OCI-LY7 (cell line): ENCODE data around the gene PRCP. TPM values are rescaled to one million over a fixed set of nuclear protein-coding genes. Genes with fewer than 3 reads are reported as not detected.

Experiments
- BruUV-seq: library from RNA; stranded (reverse); fragments of 400-500 nt; replicated peaks from 2 replicates; lab custom pipeline; 2021; lab: Mats Ljungman, UMichigan
- CTCF ChIA-PET: fragments of 300-600 bp; sonication (Branson Sonifier 250); formaldehyde crosslinking; loops from one replicate; lab custom pipeline; 2022; ENCODE audit warnings: antibody characterized with exemption; ENCODE audit not compliant: unreplicated experiment; lab: Charles Lee
- POLR2A ChIA-PET: fragments of 300-600 bp; sonication (Branson Sonifier 250); formaldehyde crosslinking; loops from one replicate; lab custom pipeline; 2022; ENCODE audit warnings: antibody characterized with exemption; lab: Charles Lee
- DNase-seq: peaks from one replicate; pipeline ENCODE4 v3.0.0-alpha.2; 2015; ENCODE audit warnings: low spot score
- H2AFZ ChIP-seq: fragments of 200-600 bp; sonication (generic), shearing (Covaris generic); 2 replicates; pipeline ENCODE4 v1.6.1; 2014; ENCODE audit warnings: mild to moderate bottlenecking, antibody characterized with exemption, low read length, moderate library complexity
- H3K27ac ChIP-seq: fragments of 200-600 bp; sonication (generic); 2 replicates; pipeline ENCODE4 v1.5.1; 2014; ENCODE audit warnings: mixed run types, low read depth, mild to moderate bottlenecking, moderate library complexity, low read length, inconsistent platforms; ENCODE audit not compliant: poor library complexity, severe bottlenecking
- H3K36me3 ChIP-seq: fragments of 200-600 bp; sonication (generic); 2 replicates; pipeline ENCODE4 v1.6.1; 2014; ENCODE audit warnings: mild to moderate bottlenecking, antibody characterized with exemption, low read length, moderate library complexity, mixed read lengths; ENCODE audit not compliant: insufficient read depth
- H3K4me1 ChIP-seq: fragments of 200-600 bp; sonication (generic); 2 replicates; pipeline ENCODE4 v1.5.1; 2014; ENCODE audit warnings: mild to moderate bottlenecking, low read length; ENCODE audit not compliant: insufficient read depth, poor library complexity, severe bottlenecking
- H3K4me2 ChIP-seq: fragments of 200-600 bp; sonication (generic); 2 replicates; pipeline ENCODE4 v1.6.1; 2014; ENCODE audit warnings: mild to moderate bottlenecking, low read length
- H3K4me3 ChIP-seq: fragments of 200-600 bp; sonication (generic); 2 replicates; pipeline ENCODE4 v1.5.1; 2014; ENCODE audit warnings: mild to moderate bottlenecking, low read depth, low read length; ENCODE audit not compliant: poor library complexity, severe bottlenecking
- H3K79me2 ChIP-seq: fragments of 200-600 bp; sonication (generic); 2 replicates; pipeline ENCODE4 v1.6.1; 2016; ENCODE audit warnings: low read depth, mild to moderate bottlenecking, low read length, moderate library complexity, mixed read lengths; ENCODE audit not compliant: insufficient read depth
- H3K9me2 ChIP-seq: fragments of 200-600 bp; sonication (generic); 2 replicates; pipeline ENCODE4 v1.6.1; 2016; ENCODE audit warnings: mild to moderate bottlenecking, low read length, mixed read lengths; ENCODE audit not compliant: insufficient read depth
- H3K9me3 ChIP-seq: fragments of 200-600 bp; sonication (generic); 2 replicates; pipeline ENCODE4 v1.6.1; 2014; ENCODE audit warnings: mild to moderate bottlenecking, mixed run types, low read length, mixed read lengths
- H4K20me1 ChIP-seq: fragments of 200-600 bp; sonication (generic); 2 replicates; pipeline ENCODE4 v1.6.1; 2014; ENCODE audit warnings: mild to moderate bottlenecking, antibody characterized with exemption, low read length, moderate library complexity, mixed read lengths; ENCODE audit not compliant: insufficient read depth
- EZH2phosphoT487 ChIP-seq: fragments of 200-600 bp; sonication (generic); IDR thresholded peaks from 2 replicates; pipeline ENCODE4 v1.6.1; 2018; ENCODE audit warnings: low read depth, borderline replicate concordance, mild to moderate bottlenecking, mixed run types, antibody characterized with exemption, low read length, moderate library complexity, mixed read lengths
- intact Hi-C: fragments of 100-400 bp; cut with micrococcal nuclease; formaldehyde crosslinking; loops from one replicate; pipeline ENCODE4 v1.10.0; 2022; ENCODE audit not compliant: unreplicated experiment
- total RNA-seq, 2 experiments: library from RNA; depleted of rRNA in 1 of 2; stranded (reverse); fragments of >200 nt in 1 of 2; shearing (Covaris generic) in 1 of 2; gene quantifications; 2 replicates each; pipeline ENCODE4 v1.2.3, GENCODE V29; 2014 to 2022
- TF ChIP-seq, protein P1 (sequence below): fragments of 200-600 bp; sonication (generic); conservative IDR thresholded peaks from 2 replicates; pipeline ENCODE4 v1.5.1; 2014; ENCODE audit warnings: mild to moderate bottlenecking, antibody characterized with exemption, low read length, moderate library complexity, mixed read lengths

PRCP gene
- total RNA-seq, 2 experiments from 2014 or later: 6.5 to 18.3 TPM

DNA sequence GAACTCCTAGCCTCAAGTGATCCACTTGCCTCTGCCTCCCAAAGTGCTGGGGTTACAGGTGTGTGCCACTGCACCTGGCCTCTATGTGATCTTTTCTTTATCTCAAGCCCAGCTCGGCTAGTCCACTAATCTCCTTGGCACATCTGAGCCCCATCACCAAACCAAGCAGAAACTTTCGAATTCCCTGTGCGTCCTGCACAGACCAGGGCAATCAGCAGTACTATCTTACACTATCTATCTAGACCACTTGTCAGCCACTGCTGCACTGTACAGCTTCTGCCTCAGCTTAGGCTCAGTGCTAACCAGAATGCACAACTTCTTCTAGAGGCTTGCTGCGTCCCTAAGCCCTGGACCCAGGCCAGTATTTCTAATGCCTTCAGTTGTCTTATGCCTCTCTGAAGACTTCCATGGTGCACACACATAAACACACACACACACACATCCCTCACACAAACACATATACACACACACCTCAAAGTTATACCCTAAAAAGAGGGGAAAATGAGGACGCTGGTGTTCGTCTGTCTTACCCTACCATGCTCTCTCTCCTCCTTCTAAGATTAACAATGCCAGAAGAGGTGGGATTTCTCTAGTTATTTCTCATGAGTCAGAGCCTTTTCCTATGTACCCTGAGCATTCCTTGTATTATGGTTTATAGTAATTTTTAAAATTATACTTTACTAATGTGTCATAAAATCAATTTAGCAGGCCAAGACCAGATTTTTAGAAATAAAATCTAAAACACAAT lies 107.2 kb downstream of the PRCP start:
- CTCF ChIA-PET: no interaction called here
- Histone ChIP-seq H3K4me3 (no peak overlapping the region), H3K9me2 (no peaks in the 10 kb centered on the region), H3K9me3 (no peaks in the 10 kb centered on the region), H3K4me2 (no peak overlapping the region), H3K27ac (no peak overlapping the region), H3K4me1 (no peaks in the 10 kb centered on the region), H4K20me1 (no peaks in the 10 kb centered on the region), H2AFZ (no peak overlapping the region), H3K36me3 (no peaks in the 10 kb centered on the region), H3K79me2 (no peaks in the 10 kb centered on the region)
- TF ChIP-seq, protein P1, sequence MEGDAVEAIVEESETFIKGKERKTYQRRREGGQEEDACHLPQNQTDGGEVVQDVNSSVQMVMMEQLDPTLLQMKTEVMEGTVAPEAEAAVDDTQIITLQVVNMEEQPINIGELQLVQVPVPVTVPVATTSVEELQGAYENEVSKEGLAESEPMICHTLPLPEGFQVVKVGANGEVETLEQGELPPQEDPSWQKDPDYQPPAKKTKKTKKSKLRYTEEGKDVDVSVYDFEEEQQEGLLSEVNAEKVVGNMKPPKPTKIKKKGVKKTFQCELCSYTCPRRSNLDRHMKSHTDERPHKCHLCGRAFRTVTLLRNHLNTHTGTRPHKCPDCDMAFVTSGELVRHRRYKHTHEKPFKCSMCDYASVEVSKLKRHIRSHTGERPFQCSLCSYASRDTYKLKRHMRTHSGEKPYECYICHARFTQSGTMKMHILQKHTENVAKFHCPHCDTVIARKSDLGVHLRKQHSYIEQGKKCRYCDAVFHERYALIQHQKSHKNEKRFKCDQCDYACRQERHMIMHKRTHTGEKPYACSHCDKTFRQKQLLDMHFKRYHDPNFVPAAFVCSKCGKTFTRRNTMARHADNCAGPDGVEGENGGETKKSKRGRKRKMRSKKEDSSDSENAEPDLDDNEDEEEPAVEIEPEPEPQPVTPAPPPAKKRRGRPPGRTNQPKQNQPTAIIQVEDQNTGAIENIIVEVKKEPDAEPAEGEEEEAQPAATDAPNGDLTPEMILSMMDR: no peak
- TF ChIP-seq EZH2phosphoT487: no peak
- BruUV-seq: no TSS peak
- intact Hi-C loops: no loop called here
- POLR2A ChIA-PET: interaction anchor here (0.7 kb wide), 2 partner anchors 273 to 669 kb away, joined by 3 read pairs; no protein-coding TSS in a partner anchor
- DNase-seq: no peak

DNA sequence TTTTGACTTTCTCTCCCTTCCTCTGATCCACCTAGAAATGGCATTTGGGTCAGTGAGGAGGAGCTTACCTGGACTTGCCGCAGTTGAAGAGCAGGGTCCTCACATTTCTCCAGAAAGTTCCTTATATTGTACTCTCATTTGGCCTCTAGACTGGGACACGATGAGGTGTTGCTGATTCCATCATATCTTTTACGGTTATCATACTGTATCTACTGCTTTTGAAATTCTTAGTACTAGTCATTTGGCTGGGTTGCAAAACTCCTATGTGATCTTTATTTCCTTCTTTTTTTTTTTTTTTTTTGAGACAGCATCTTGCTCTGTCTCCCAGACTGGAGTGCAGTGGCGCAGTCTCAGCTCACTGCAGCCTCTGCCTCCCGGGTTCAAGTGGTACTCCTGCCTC lies 107.9 kb downstream of the PRCP start:
- H3K79me2 ChIP-seq: no peaks in the 10 kb centered on the region
- no peak overlapping the region for H2AFZ ChIP-seq
- TF ChIP-seq, protein P1: no peak
- no peak for TF ChIP-seq EZH2phosphoT487
- CTCF ChIA-PET: no interaction called here
- no peaks in the 10 kb centered on the region for H3K9me3 ChIP-seq
- H3K4me2 ChIP-seq: no peak overlapping the region
- no peak overlapping the region for H3K4me3 ChIP-seq
- no peaks in the 10 kb centered on the region for H3K36me3 ChIP-seq
- intact Hi-C loops: no loop called here
- no peaks in the 10 kb centered on the region for H3K4me1 ChIP-seq
- no peaks in the 10 kb centered on the region for H3K9me2 ChIP-seq
- POLR2A ChIA-PET: interaction anchor here (0.7 kb wide), 1 partner anchor 670 kb away, joined by 3 read pairs; no protein-coding TSS in a partner anchor
- no TSS peak for BruUV-seq
- H4K20me1 ChIP-seq: no peaks in the 10 kb centered on the region
- no peak overlapping the region for H3K27ac ChIP-seq
- DNase-seq: no peak

DNA sequence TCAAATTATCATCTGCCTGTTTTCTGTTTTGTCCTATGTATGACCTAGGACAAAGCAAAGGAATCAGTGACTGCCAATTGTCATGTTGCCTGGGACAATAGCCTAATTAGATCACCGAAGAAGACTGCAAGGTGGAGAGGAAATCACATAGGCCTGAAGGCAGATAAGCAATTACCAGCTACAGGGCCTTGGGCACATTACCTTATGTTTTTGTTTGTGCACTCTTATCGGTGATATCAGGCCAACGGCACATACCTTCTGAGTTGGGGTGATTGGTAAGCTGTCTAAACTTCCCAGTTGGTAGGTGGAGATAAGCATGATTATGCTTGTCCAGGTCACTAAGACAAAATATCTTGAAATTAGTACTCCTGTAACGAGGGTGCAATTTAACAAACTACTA lies 108.5 kb downstream of the PRCP start:
- H3K4me1 ChIP-seq: no peaks in the 10 kb centered on the region
- no TSS peak for BruUV-seq
- TF ChIP-seq EZH2phosphoT487: no peak
- TF ChIP-seq, protein P1: no peak
- no peak overlapping the region for H3K4me3 ChIP-seq
- no peaks in the 10 kb centered on the region for H3K79me2 ChIP-seq
- H2AFZ ChIP-seq: no peak overlapping the region
- ChIA-PET CTCF (no interaction called here), POLR2A (no interaction called here)
- intact Hi-C loops: no loop called here
- H3K9me2 ChIP-seq: no peaks in the 10 kb centered on the region
- H3K27ac ChIP-seq: no peak overlapping the region
- no peaks in the 10 kb centered on the region for H4K20me1 ChIP-seq
- no peak for DNase-seq
- no peaks in the 10 kb centered on the region for H3K9me3 ChIP-seq
- H3K4me2 ChIP-seq: no peak overlapping the region
- no peaks in the 10 kb centered on the region for H3K36me3 ChIP-seq
